ENCODE measurements around the gene EYA4. TPM values are rescaled to one million over a fixed set of nuclear protein-coding genes. Genes with fewer than 3 reads are reported as not detected.

EYA4 gene
- polyA plus RNA-seq, 2 of the 4 experiments (the other 2 are of a cell fraction) = 14.4 to 28.3 TPM

DNA sequence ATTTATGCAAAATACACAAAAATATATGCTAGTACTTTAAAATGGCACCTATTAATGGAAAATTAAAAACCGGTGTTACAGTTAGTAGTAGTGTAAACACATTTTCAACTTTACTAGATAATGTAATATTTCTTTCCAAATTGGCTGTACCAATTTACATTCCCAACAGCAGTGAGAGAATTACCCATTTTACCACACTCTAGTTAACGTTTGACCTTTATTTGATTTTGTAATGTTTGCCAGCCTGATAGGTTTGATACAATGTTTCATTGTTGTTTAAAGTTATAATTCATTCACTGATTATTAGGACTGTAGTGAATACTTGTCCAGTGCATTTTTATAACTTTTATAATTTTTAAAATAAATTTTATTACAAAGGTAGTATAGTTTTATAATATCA, 182.1 kb downstream of the EYA4 start:
- WGBS (ENCODE audit: missing lambda C conversion rate) = 73% methylated on average over 2 of the region's 2 CpGs
- ATAC-seq = no peak
- POLR2A ChIA-PET = no interaction called here

GRCh38 chr6:133424359-133424758, 183.2 kb downstream of the EYA4 start:
- DNase-seq (ENCODE audit: low read depth in 1 of 2, low spot score in 1 of 2) (no peak), ATAC-seq (no peak), FAIRE-seq (no peak)
- Histone ChIP-seq H3K27ac (no peak overlapping the region), H3K4me1 (0 out of 3 replicates have a peak, but pooled peaks cover 3% of the 10 kb centered on the region), H3K9me3 (no peaks in the 10 kb centered on the region), H3K4me2 (no peak overlapping the region), H3K4me3 (no peak overlapping the region)
- TF ChIP-seq SMC3 (IDR thresholded peaks at IDR 0.05) (no peak), JUNB (IDR thresholded peaks at IDR 0.05) (no peak), PHF8 (IDR thresholded peaks at IDR 0.05; ENCODE audit: borderline replicate concordance, low read depth) (no peak), NPAS2 (CRISPR knock-in tag; IDR thresholded peaks at IDR 0.05; ENCODE audit: borderline replicate concordance) (no peak), KDM5A (IDR thresholded peaks at IDR 0.05) (no peak), GATA3 (IDR thresholded peaks at IDR 0.05; ENCODE audit: borderline replicate concordance) (no peak), EHMT2 (IDR thresholded peaks at IDR 0.05; ENCODE audit: low read depth) (no peak), ZSCAN20 (CRISPR knock-in tag; IDR thresholded peaks at IDR 0.05) (no peak), SREBF2 (IDR thresholded peaks at IDR 0.05) (no peak), POLR2AphosphoS2 (conservative IDR thresholded peaks at IDR 0.05; ENCODE audit: low read length) (no peak), HOXB5 (CRISPR knock-in tag; IDR thresholded peaks at IDR 0.05) (no peak), CHD2 (IDR thresholded peaks at IDR 0.05; ENCODE audit: low read length, partially characterized antibody) (no peak)
- TF ChIP-seq, protein P1, sequence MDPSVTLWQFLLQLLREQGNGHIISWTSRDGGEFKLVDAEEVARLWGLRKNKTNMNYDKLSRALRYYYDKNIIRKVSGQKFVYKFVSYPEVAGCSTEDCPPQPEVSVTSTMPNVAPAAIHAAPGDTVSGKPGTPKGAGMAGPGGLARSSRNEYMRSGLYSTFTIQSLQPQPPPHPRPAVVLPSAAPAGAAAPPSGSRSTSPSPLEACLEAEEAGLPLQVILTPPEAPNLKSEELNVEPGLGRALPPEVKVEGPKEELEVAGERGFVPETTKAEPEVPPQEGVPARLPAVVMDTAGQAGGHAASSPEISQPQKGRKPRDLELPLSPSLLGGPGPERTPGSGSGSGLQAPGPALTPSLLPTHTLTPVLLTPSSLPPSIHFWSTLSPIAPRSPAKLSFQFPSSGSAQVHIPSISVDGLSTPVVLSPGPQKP (IDR thresholded peaks at IDR 0.05; ENCODE audit: low read depth, low read length) = no peak
- TF ChIP-seq, protein P2, sequence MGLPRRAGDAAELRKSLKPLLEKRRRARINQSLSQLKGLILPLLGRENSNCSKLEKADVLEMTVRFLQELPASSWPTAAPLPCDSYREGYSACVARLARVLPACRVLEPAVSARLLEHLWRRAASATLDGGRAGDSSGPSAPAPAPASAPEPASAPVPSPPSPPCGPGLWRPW (IDR thresholded peaks at IDR 0.05) = no peak
- TF ChIP-seq, protein P3, sequence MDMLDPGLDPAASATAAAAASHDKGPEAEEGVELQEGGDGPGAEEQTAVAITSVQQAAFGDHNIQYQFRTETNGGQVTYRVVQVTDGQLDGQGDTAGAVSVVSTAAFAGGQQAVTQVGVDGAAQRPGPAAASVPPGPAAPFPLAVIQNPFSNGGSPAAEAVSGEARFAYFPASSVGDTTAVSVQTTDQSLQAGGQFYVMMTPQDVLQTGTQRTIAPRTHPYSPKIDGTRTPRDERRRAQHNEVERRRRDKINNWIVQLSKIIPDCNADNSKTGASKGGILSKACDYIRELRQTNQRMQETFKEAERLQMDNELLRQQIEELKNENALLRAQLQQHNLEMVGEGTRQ (IDR thresholded peaks at IDR 0.05) = no peak
- ChIA-PET POLR2A (no interaction called here), CTCF (no interaction called here)
- 100% methylated on average over 1 of the region's 5 CpGs for WGBS (ENCODE audit: missing lambda C conversion rate)

More for the DNA sequence above, 182.1 kb downstream of the EYA4 start:
- no peak for FAIRE-seq
- TF ChIP-seq POLR2A (IDR thresholded peaks at IDR 0.05; ENCODE audit: low read length) = no peak
- TF ChIP-seq CHD2 (IDR thresholded peaks at IDR 0.05; ENCODE audit: low read length, partially characterized antibody) = no peak
- no peak for TF ChIP-seq JUN (IDR thresholded peaks at IDR 0.05)
- TF ChIP-seq FOSL2 (IDR thresholded peaks at IDR 0.05) = no peak
- TF ChIP-seq FOSL2 (CRISPR knock-in tag; IDR thresholded peaks at IDR 0.05) = no peak
- TF ChIP-seq RNF2 (IDR thresholded peaks at IDR 0.05; ENCODE audit: borderline replicate concordance, low read depth) = no peak
- TF ChIP-seq NPAS2 (CRISPR knock-in tag; IDR thresholded peaks at IDR 0.05; ENCODE audit: borderline replicate concordance) = no peak
- TF ChIP-seq ZNF302 (CRISPR knock-in tag; IDR thresholded peaks at IDR 0.05) = no peak
- no peak for TF ChIP-seq TFCP2L1 (CRISPR knock-in tag; IDR thresholded peaks at IDR 0.05)
- TF ChIP-seq NFE2L2 (conservative IDR thresholded peaks at IDR 0.05; ENCODE audit: low read length) = no peak
- no peak for TF ChIP-seq RAD21 (conservative IDR thresholded peaks at IDR 0.05 in 1 of 2, IDR thresholded peaks at IDR 0.05 in 1 of 2)
- TF ChIP-seq TP53 (CRISPR knock-in tag; IDR thresholded peaks at IDR 0.05) = no peak
- no peak for TF ChIP-seq FOSB (CRISPR knock-in tag; IDR thresholded peaks at IDR 0.05)
- TF ChIP-seq BCL3 (IDR thresholded peaks at IDR 0.05) = no peak
- no peak for TF ChIP-seq SMC3 (IDR thresholded peaks at IDR 0.05)
- no peak for TF ChIP-seq HOXB13 (CRISPR knock-in tag; IDR thresholded peaks at IDR 0.05; ENCODE audit: low read depth)
- TF ChIP-seq, protein P3 (IDR thresholded peaks at IDR 0.05) = no peak
- TF ChIP-seq MYC (IDR thresholded peaks at IDR 0.05; ENCODE audit: borderline replicate concordance, low read length) = no peak
- no peak for TF ChIP-seq POLR2AphosphoS2 (conservative IDR thresholded peaks at IDR 0.05; ENCODE audit: low read length)
- DNase-seq (ENCODE audit: low read depth in 1 of 2, low spot score in 1 of 2) = no peak
- H3K4me1 ChIP-seq = 0 out of 3 replicates have a peak, but pooled peaks cover 3% of the 10 kb centered on the region
- no peak overlapping the region for H3K27ac ChIP-seq
- CTCF ChIA-PET = interaction anchor here (0.6 kb wide), 1 partner anchor 445 kb away, joined by 3 read pairs; no protein-coding TSS in a partner anchor
- H3K4me3 ChIP-seq = no peak overlapping the region
- H3K4me2 ChIP-seq = no peak overlapping the region; the same call in 2 of the 3 replicates
- H3K9me3 ChIP-seq = no peaks in the 10 kb centered on the region
